Activated CD8-positive, alpha-beta T cell treated with anti-CD3 and anti-CD28 coated beads for 36 hours (primary cell): ENCODE measurements around the gene CHDH. TPM values are rescaled to one million over a fixed set of nuclear protein-coding genes. Genes with fewer than 3 reads are reported as not detected.

Source experiments
- ATAC-seq: fragments of 200-7000 bp; cut with Tn5 transposase; one replicate; pipeline ENCODE4 v1.10.0; 2021; ENCODE audit warnings: mild to moderate bottlenecking, moderate library complexity
- CTCF ChIA-PET: fragments of 350-600 bp; sonication (Branson Sonifier 250); formaldehyde crosslinking; loops from one replicate; lab custom pipeline; 2021; ENCODE audit warnings: antibody characterized with exemption; lab: Charles Lee
- POLR2A ChIA-PET: fragments of 350-600 bp; sonication (Branson Sonifier 250); formaldehyde crosslinking; loops from one replicate; lab custom pipeline; 2021; ENCODE audit warnings: antibody characterized with exemption; lab: Charles Lee
- DNase-seq: peaks from one replicate; pipeline ENCODE4 v3.0.0-alpha.2; 2020
- H3K27ac Mint-ChIP-seq: one replicate; pipeline ENCODE4 v1.8.0; 2021; ENCODE audit warnings: mild to moderate bottlenecking, mixed read lengths
- H3K27me3 Mint-ChIP-seq: one replicate; pipeline ENCODE4 v1.8.0; 2021; ENCODE audit warnings: mixed read lengths
- H3K36me3 Mint-ChIP-seq: one replicate; pipeline ENCODE4 v1.8.0; 2021; ENCODE audit warnings: low read depth, mixed read lengths
- H3K4me1 Mint-ChIP-seq: one replicate; pipeline ENCODE4 v1.8.0; 2021; ENCODE audit warnings: low read depth, mixed read lengths
- H3K4me3 Mint-ChIP-seq: one replicate; pipeline ENCODE4 v1.8.0; 2021; ENCODE audit warnings: mild to moderate bottlenecking, moderate library complexity, mixed read lengths
- H3K9me3 Mint-ChIP-seq: one replicate; pipeline ENCODE4 v1.8.0; 2021; ENCODE audit warnings: mixed read lengths
- intact Hi-C: fragments of 100-400 bp; cut with micrococcal nuclease; formaldehyde crosslinking; loops from one replicate; pipeline ENCODE4 v1.10.0; 2022
- total RNA-seq, 2 experiments: library from RNA; stranded (reverse); gene quantifications; one replicate each; pipeline ENCODE4 v1.2.3, GENCODE V29; 2021
- TF ChIP-seq, protein P1 (sequence below): fragments of 200-600 bp; IDR thresholded peaks from one replicate; pipeline ENCODE4 v1.8.0; 2022; ENCODE audit warnings: antibody characterized with exemption, mild to moderate bottlenecking

CHDH gene
- total RNA-seq, 2 experiments from 2014 or later, result 0.02 to 0.22 TPM

DNA sequence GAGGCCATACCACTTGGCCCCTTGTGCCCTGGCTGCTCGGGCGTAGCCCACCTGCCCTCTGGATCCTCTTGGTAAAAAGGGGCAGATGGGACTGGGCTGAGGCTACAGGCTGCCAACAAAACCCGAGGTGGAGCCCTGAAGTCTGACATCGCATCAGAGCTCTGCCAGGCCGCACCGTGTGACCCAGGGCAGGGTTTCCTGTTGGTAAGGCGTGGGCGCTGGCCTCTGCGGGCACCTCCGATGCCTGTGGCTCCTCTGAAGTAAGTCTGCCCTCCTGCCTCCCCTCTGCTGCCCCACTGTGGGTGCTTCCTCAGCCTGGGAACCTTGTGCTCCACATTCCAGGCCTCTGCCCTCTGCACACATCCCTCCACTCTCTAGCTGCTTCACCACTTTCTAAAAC is 8.9 kb downstream of the CHDH start:
- intact Hi-C loops, result no loop called here
- Mint-ChIP-seq H3K4me3 (no peak overlapping the region), H3K36me3 (no peaks in the 10 kb centered on the region), H3K27me3 (no peaks in the 10 kb centered on the region), H3K9me3 (no peaks in the 10 kb centered on the region), H3K4me1 (no peaks in the 10 kb centered on the region), H3K27ac (no peak overlapping the region)
- ChIA-PET POLR2A (no interaction called here), CTCF (interaction anchor here (0.6 to 0.7 kb wide), 2 partner anchors 8 to 1795 kb away, joined by 3 read pairs; no protein-coding TSS in a partner anchor)
- DNase-seq (peak; percentile 15), ATAC-seq (peak; percentile 39)
- TF ChIP-seq, protein P1, sequence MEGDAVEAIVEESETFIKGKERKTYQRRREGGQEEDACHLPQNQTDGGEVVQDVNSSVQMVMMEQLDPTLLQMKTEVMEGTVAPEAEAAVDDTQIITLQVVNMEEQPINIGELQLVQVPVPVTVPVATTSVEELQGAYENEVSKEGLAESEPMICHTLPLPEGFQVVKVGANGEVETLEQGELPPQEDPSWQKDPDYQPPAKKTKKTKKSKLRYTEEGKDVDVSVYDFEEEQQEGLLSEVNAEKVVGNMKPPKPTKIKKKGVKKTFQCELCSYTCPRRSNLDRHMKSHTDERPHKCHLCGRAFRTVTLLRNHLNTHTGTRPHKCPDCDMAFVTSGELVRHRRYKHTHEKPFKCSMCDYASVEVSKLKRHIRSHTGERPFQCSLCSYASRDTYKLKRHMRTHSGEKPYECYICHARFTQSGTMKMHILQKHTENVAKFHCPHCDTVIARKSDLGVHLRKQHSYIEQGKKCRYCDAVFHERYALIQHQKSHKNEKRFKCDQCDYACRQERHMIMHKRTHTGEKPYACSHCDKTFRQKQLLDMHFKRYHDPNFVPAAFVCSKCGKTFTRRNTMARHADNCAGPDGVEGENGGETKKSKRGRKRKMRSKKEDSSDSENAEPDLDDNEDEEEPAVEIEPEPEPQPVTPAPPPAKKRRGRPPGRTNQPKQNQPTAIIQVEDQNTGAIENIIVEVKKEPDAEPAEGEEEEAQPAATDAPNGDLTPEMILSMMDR, result no peak

DNA sequence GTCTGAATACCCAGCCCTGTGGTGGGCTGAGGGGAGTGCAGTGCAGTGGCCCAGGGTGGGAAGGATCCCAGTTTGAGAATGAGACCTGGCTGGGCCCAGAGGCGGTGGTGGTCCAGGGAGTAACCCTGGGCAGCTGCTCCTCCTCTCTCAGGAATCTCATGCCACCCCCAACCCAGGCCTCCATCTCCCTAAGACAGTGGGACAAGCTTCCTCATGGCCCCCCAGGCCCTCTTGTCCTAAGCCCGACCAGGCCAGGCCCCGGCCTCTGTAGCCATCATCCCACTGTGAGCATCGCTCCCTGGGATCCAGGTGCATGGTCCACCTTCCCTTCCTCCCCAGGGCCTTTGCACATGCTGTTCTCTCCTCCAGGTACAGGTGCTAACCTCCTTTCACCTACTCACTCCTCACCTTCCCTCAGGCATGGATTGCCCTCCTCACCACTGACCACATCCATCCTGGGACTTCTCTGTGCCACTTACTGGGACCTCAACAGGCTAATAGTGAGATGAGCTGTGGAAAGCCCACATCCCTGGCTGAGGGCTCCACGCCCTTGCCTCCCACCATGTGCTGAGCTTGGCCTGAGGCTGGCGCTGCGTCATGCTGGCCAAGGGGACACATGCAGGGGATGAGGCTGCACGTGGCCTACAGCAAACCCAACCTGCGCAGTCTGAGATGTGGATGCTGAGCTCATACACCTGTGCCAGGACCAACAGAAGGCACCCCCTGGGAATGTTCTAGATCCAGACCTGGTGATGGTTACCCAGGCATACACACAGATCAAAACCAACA is 9.9 kb downstream of the CHDH start:
- H3K4me3 Mint-ChIP-seq, result no peak overlapping the region
- DNase-seq, result no peak
- no peaks in the 10 kb centered on the region for H3K4me1 Mint-ChIP-seq
- no peaks in the 10 kb centered on the region for H3K27me3 Mint-ChIP-seq
- no peak for ATAC-seq
- H3K27ac Mint-ChIP-seq, result no peak overlapping the region
- POLR2A ChIA-PET, result no interaction called here
- CTCF ChIA-PET, result interaction anchor here (0.6 kb wide), 1 partner anchor 9 kb away, joined by 3 read pairs; no protein-coding TSS in a partner anchor
- H3K36me3 Mint-ChIP-seq, result no peaks in the 10 kb centered on the region
- TF ChIP-seq, protein P1, result no peak
- intact Hi-C loops, result no loop called here
- no peaks in the 10 kb centered on the region for H3K9me3 Mint-ChIP-seq

DNA sequence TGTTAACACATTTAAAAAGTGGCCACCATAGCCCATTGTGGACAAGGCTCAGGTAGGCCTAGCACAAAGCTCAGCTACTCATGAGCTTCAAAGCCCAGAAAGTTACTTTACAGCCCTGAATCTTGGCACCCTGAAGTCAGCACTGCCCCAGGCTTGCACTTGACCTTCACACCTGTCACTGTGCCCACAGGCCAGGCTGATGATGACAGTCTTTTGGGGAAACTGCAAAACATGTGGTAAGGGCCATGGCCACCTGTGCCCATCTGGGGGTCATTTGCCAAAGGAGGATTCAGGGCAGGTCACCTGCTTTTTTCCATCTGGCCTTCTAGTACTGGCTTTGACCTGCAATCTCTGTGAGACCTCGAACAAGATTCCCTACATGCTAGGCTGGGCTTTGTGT is 11.0 kb downstream of the CHDH start:
- Mint-ChIP-seq H3K4me1 (no peaks in the 10 kb centered on the region), H3K9me3 (no peaks in the 10 kb centered on the region), H3K27me3 (no peaks in the 10 kb centered on the region), H3K27ac (no peak overlapping the region), H3K4me3 (no peak overlapping the region), H3K36me3 (no peaks in the 10 kb centered on the region)
- POLR2A ChIA-PET, result no interaction called here
- intact Hi-C loops, result no loop called here
- TF ChIP-seq, protein P1, result no peak
- DNase-seq (no peak), ATAC-seq (no peak)
- CTCF ChIA-PET, result interaction anchor here (1.0 kb wide), 1 partner anchor 10 kb away, joined by 3 read pairs; no protein-coding TSS in a partner anchor

DNA sequence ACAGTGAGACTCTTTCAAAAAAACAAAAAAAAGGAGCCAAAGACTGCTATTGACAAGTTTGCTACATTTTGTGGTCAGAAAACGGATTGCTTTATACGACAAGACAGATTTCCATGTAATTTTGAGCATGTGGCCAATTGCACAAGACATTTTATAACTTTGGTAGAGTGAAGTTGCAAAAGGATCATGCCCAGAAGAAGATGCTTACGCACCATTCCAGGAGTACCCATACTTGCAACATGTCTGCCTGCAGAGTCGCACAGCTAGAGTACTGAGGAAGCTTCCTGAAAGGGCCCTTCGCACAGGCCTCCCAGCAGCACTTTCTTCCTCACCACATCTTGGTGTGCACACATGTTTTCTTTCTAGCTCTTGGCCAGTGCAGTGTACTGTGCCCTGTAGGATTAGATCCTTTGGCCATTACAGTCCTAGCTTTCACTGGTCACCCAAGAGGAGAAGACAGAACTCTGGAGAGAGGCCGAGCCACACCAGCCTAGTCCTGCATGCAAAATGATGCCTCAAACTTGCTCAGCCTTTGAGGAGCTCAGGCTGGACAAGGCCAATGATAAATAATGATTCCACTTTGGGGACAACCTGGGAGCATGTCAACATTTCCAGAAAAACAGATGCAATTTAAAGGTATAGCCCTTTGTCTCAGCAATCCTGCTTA is 11.7 kb downstream of the CHDH start:
- CTCF ChIA-PET, result interaction anchor here (1.0 kb wide), 1 partner anchor 11 kb away, joined by 3 read pairs; no protein-coding TSS in a partner anchor

More for the DNA sequence above, 11.7 kb downstream of the CHDH start:
- Mint-ChIP-seq H3K9me3 (no peaks in the 10 kb centered on the region), H3K4me1 (no peaks in the 10 kb centered on the region), H3K36me3 (no peaks in the 10 kb centered on the region), H3K27ac (no peak overlapping the region), H3K27me3 (no peaks in the 10 kb centered on the region), H3K4me3 (no peak overlapping the region)
- no peak for DNase-seq
- no peak for ATAC-seq
- TF ChIP-seq, protein P1, result no peak
- intact Hi-C loops, result no loop called here
- POLR2A ChIA-PET, result no interaction called here
